Inferior parietal cortex (tissue), 1 donor: ENCODE results near the gene MAP3K4.

ENCODE experiments used
- DNase-seq: peaks from one replicate; pipeline ENCODE4 v3.0.0-alpha.2; 2016; ENCODE audit errors: extremely low spot score

MAP3K4 gene

GRCh38 chr6:161143663-161144430 is 152.3 kb downstream of the MAP3K4 start:
- DNase-seq: no peak

GRCh38 chr6:161150136-161150535 is 158.6 kb downstream of the MAP3K4 start:
- DNase-seq: no peak

DNA sequence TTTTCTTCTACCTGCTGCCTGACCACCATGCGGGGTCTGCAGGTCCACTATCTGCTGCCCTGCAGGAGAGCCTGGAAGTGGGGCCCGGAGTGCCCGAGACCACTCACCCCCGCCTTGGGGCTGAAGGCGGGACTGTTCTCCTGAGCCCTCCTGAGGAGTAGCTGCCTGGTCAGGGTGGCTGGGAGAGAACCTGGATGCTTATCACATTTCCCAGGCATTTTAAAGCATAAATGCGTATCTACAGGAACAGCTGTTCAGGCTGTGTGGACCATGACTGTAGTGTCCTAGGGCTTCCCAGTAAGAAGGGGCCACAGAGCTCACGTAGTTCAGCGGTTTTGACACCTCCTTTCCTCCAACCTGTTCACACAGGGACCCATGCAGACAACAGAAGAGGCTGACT is 159.0 kb downstream of the MAP3K4 start:
- no peak for DNase-seq

DNA sequence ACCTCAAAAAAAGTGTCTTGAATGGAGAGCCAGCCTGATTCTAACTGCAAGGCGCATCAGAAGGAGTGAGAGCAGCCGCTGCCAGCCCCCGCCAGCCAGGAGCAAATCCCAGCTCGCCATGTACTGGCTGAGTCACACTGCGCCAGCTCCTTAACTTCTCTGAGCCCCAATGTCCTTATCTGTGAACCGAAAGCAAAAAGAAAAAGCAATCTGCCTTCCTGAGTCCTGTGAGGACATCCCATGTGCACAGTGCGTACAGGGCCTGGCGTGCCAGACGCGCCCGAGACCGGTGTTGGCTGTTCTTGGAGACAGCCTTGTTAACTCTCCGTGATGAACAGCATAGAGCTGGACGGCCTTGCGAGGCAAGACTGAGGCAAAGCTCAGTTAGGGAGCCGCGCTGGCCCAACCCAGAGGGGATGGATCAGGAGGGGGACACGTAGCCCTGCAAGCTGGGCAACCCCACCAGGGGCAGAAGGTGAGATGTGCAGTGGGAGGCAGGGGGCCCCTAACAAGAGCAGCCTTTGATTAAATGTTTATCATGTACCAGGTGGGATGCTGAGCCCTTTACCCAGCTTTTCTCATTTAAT is 159.6 kb downstream of the MAP3K4 start:
- no peak for DNase-seq

GRCh38 chr6:161151660-161152526 is 160.3 kb downstream of the MAP3K4 start:
- DNase-seq: no peak

DNA sequence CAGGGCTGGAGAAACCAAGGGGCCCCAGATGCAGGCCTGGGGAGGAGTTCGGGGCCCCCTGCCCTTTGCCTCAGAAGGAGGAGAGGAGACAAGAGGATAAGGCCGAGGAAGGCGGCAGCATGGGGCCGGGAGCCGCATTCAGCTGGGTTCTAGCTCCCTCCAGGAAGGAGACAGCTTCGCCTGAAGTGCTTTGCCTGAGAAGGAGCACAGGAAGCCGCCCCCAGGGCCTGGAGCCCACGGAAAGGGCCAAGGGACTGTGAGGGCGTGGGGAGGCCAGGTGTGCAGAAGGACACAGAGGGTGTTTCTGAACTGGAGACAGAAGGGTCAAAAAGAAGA is 160.9 kb downstream of the MAP3K4 start:
- no peak for DNase-seq

DNA sequence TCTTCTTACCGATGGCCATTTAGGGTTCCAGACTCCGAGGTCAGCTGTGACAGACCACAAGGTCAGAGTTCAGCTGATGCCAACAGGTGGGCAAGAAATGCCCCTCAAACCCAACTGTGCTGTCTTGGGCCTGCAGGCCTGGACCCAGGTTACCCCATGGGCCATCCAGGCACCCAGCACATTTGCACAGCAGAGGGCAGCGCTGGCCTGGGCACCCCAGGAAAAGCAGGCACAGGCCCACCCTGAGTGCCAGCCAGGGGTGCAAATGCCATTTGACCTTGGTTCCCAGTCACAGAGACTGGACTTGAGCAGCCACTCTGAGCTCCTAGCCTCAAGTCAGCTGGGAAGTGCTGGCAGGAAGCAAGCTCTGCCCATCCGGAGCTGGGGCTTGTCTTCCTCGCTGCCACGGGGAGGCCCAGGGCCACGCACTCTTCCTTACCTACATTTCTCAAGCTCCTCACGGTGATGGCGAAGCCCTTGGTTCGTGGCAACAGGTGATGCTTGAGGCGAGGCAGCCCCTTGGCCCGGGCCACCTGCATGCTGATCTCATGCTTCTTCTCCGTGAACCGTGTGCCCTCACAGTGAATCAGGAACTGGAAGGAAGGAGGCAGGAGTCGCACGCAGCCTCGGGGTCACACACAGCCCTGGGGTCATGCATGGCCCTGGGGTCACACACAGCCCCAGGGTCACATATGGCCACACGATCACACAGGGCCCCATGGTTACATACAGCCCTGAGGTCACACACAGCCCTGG is 161.5 kb downstream of the MAP3K4 start:
- DNase-seq: no peak

- no peak for DNase-seq
Observed at GRCh38 chr6:161153725-161154124, 162.2 kb downstream of the MAP3K4 start.

DNA sequence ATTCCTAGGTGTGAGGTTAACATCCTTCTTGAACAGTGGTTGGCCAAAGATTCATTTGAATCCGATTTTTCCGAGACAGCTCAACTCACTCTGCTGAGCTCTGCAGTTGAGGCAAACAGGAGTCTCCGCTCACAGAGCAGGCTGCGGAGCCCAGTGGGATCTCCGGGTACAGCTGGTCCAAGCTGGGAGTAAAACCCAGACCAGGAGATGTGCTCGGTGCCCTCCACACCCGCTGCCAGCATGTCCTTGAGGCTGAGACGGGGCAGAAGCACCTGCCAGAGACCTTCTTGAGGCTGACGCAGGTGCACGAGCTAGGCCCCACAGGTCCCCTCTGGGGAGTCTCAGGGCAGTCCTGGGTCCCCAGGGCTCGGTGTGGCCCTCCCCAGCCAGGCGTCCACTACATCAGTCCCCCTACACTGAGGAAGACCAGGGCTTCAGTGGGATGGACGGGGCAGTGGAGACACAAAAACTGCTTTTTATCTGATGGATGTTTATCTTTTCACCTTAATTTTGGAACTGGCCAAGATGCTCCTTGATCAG is 163.3 kb downstream of the MAP3K4 start:
- DNase-seq: no peak

DNA sequence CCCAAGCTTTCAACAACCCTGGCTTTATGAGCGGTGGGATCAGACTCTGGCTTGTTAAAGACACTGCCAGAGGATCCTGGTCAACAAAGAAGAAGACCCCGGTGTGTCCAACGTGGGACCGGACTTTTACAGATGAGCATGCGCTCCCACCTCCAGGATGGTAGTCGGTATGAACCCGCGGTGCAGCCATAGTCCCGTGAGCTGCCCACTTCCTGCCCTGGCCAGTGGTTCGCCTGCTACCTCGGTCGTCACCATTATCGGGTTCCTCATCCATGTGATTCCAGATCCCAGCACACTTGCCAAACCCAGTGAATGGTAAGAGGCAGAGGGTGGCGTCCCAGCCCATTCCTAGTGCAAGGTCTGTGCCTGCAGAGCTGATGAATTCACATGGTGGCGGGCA is 169.6 kb downstream of the MAP3K4 start:
- DNase-seq: no peak

GRCh38 chr6:161161889-161162624 is 170.5 kb downstream of the MAP3K4 start:
- DNase-seq: no peak

- no peak for DNase-seq
Observed at GRCh38 chr6:161162722-161163121, 171.2 kb downstream of the MAP3K4 start.

DNA sequence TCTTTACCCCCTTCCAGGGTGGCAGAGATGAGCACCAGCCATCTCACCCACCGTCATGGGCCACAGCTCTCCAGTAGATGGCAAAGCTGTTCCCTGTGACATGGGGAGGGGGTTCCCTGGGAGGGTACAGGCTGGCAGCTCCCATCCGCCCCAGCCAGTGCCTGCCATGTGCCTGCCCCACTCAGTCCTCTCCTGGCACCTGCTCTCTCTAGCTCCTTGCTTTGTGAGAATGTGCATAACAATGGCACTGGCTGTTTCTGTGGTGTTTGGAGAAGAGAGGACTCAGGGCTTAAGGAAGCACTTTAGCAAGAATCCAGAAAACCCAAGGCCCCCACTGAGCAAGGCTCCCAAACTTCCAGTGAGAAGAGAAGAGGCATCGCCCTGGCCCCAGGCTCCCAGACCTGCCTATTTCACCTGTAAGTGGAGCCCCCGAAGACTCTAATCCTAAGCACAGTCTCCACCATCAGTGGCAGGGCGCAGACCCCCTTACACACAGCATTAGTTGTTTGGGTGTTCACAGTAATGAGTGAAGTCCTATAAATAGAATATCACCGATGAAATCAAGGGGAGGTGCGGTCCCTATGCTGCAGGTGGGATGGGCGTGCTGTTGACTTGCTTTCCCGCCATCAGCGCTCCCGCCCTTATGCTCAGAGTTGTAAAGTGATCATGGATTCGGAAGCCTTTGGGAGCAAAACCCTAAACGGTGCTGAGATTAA is 172.1 kb downstream of the MAP3K4 start:
- DNase-seq: no peak

GRCh38 chr6:161164182-161164625 is 172.6 kb downstream of the MAP3K4 start:
- DNase-seq: no peak

DNA sequence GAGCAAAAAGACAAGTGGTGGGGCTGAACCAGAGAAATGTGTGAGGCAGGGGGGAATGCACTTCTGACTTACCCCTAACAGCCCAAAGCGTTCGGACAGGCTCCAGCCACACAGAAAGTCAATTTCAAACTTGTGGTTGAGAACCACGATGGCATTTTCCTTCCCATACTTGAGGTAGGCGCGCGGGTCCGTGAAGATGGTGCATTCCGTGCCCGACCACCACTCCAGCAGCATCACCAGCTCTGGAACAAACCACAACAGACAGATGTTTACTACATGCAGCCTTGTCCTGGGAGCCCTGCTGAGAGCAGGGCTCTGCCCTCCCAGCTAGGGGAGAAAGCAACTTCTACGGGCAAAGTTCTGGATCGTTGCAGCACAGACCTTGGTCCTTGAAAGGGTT is 174.6 kb downstream of the MAP3K4 start:
- no peak for DNase-seq

DNA sequence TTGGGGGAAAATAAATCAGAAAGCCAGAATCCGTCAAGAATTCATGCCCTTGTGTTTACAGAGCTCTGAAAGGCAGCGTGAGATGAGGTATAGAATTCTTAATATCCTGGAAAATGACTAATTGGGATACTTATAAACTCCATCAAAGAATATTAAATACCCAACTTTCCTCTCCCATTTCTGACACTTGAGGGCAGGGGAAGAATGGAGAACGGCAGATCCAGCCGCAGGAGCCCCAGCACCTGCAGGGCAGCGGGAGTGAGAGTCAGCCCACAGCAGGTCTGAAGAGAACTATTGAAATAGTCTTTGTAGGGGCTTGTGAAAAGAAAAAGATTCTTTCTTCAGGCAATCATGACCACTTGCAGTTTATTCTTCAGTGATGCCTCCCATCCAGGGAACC is 175.1 kb downstream of the MAP3K4 start:
- no peak for DNase-seq
